GM18505 (cell line): Measurements from ENCODE around the gene SGO2.

ENCODE experiments used
- ATAC-seq: cut with Tn5 transposase; IDR thresholded peaks from one replicate; pipeline ENCODE4 v1.9.1; 2021; ENCODE audit not compliant: unreplicated experiment
- POLR2A ChIP-seq: IDR thresholded peaks from 4 replicates; pipeline ENCODE4 v1.6.1; 2011; ENCODE audit warnings: borderline replicate concordance; ENCODE audit not compliant: insufficient read depth, insufficient read length; ENCODE audit errors: extremely low read depth

Gene SGO2

DNA sequence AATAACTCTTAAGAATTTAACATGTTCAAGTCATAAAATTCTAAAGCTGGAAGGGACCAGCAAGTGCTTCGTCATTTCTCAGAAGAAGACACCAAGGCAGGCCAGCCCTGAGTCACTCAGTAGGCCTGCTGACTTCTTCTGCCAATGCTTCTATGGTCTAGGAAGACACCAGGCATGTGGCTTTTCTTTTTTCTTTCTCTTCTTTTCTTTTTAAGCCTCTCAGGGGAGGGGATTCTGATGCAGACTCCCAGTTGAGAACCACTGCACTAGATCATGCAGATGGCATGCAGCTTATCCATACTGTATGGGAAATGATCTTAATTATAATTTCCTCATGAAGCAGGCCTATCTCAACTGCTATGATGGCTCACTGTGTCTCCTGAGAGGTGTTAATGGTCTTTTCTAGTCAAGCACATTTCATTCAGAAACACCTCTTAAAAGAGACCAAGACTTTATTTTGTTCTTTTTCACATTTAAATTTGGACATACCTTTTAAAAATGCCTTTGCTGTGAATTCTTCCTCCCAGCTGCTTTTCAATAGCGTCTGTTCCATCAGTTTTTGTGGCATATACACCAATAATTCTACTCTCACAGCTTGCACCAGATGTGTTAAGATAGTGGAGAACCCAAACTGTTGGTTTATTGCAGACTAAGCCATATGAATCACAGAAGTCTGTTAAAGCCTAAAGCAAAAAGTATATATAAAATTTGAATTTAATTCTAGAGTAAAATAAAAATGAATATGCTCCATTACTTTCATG is 27.4 kb upstream of the SGO2 start:
- ATAC-seq, result no peak
- TF ChIP-seq POLR2A, result no peak

DNA sequence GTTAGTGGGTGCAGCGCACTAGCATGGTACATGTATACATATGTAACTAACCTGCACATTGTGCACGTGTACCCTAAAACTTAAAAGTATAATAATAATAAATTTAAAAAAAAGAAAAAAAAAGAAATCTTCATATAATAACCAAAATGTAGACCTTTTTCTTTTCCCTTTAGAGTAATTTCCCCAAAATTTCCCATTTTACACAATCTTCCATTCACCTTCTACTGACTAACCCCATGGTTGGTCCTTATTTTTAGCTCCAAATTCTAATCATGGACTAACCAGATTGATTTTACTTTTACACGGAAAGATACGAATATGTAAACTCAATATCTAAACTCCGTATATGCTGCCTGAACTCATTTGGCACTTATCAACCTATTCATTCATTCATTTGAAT is 23.8 kb upstream of the SGO2 start:
- ATAC-seq, result no peak
- TF ChIP-seq POLR2A, result no peak

DNA sequence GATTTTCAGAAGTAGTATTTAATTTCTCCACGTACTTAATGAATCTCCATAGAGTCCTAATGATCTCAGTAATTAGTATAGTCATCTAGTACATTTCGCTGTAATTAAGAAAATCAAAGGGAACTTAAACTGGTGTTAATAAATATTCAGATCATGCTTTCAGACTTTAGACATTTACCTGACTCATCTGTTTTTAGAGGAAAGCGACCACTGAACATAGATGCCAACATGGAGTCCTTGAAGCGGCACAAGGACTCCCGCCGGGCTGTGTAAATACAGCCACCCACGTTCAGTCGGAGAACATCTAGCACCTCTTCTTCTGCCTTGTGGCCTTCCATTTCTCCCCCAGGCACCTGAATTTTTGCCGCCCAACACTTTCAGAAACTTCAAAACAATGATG is 19.3 kb upstream of the SGO2 start:
- no peak for ATAC-seq
- no peak for TF ChIP-seq POLR2A

DNA sequence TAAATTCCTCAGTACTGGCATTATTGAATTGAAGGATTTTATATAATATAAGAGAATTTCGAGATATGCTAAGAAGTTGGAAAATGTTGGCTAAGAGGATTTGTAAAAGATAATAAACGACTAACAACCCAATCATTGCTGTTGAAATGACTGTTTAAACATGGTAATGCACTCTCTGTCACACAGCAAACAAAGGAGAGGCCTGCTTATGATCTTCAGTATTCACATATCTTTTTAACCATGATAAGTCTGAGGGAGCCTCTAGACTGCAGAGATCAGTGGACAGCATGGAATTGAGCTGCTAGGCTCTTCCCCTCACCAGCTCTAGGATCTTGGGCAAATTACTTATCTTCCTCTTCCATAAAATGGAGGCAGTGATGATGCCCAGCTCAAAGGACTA is 18.8 kb upstream of the SGO2 start:
- no peak for ATAC-seq
- no peak for TF ChIP-seq POLR2A

DNA sequence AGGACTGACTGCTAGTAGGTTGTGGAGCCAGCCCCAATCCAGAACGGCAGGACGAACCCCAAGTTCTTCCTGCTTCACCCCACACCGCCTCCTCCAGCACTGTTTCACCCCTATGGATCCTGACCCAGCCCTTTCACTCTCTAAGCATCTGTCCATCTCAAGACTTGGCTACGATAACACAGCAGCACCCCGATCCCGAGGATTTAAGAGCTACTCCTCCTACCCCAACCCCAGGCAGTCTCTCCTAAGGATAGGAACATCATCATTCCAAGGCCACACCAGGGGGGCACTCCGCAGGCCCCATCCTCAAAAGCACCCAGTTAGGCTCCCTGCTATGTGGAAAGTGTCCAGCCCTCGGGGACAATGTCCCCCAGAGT is 16.8 kb upstream of the SGO2 start:
- no peak for ATAC-seq
- TF ChIP-seq POLR2A, result no peak

DNA sequence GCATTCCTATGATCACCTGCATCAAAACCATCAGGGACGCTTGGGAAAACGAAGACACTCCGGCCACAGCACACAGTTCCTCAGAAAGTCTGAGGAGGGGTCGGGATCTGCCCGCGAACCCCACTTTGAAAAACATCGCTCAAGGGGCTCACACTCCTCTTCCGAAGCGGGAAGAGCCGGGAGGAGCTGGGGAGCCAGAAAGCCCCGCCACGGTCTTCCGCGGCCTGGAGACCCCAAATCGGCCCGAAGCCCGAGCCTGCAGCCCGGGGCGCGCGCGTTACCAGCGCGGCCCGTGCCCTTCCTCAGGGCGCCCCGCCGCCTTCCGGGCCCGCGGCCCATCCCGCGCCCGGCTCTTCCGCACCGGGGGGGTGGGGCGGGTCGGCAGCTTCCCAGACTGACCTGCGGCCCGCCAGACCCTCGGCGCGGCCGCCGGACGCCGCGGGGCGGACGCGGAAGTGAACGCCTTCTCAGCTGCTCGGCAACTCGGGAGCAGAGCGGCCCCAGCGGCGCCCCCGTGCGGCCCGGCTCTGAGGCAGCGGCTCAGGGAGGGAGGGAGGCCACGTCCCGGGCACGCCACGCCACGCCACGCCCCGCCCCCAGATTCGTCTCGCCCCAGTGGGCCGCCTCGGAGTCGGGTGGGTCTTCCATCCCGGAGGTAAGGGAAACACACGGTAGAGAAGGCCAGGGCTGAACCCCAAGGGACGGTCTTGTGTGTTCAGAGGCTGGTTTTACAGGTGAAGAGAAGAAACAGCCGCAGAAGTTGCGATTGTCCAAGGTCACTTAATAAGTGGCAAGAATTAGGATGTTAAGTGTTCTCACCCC is 16.2 kb upstream of the SGO2 start, which contains the start of gene KCTD18:
KCTD18 (minus strand) TSS at position 457 of the 822 bp plus-strand sequence. CDS start 3,052 bp downstream, outside the sequence.
- peak; percentile 82 for TF ChIP-seq POLR2A
- peak; percentile 99 for ATAC-seq

DNA sequence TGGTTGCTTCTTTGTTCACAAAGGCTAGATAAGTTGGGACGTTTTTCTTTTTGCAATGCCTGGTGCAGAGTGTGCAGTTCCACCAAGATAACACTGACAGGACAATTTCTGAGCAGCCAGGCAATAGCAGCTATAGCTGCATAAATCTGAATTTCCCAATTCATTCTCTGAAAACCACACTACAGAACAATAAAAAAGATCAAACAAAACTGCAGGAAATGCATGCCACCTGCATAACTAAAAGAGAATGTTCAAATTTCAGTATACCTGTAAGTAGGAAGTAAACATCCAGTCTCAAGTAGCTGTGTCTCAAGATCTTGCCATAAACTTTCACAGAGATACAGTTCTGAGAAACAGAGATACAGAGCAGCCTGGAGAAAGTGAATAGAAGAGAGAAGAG is 10.9 kb upstream of the SGO2 start:
- ATAC-seq, result no peak
- no peak for TF ChIP-seq POLR2A

DNA sequence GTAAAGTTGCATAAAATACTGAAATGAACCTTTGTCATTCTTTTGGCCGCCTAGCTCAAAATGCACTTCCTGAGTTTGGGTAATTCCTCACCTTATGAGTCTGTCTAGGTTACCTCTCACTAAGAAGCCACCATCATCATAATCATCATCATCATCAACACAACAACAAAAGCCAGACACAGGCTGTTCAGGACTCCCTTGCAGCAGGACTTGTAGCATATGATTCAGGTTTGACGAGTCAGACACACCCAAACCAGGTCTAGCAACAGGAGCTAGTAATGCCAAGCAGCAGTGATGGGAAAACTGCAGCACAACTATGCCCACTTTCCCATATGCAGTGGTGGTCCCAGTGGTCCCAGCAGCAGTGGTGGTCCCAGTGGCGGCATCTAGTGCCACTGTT is 2.8 kb upstream of the SGO2 start:
- TF ChIP-seq POLR2A, result no peak

DNA sequence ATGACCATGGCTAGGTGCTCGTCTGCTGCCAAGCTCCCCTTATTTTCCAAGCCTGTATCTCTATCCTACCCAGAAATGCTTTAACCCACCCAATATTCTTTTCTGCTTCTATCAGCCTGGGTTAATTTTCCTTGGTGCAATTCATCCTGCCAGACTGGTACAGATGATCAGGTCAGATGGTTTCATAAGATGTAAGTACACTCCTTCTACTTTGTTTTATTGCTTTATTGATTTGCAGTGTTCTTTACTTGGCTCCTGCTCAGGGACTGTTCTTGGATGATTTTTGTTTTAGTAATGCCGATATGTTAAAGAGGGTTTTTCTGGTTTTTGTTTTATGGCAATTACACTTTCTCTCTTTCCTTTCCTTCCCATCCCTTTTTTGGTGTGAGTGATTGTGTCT is 2.4 kb upstream of the SGO2 start:
- TF ChIP-seq POLR2A, result no peak
- ATAC-seq, result no peak

More for the DNA sequence above, 2.8 kb upstream of the SGO2 start:
- no peak for ATAC-seq

DNA sequence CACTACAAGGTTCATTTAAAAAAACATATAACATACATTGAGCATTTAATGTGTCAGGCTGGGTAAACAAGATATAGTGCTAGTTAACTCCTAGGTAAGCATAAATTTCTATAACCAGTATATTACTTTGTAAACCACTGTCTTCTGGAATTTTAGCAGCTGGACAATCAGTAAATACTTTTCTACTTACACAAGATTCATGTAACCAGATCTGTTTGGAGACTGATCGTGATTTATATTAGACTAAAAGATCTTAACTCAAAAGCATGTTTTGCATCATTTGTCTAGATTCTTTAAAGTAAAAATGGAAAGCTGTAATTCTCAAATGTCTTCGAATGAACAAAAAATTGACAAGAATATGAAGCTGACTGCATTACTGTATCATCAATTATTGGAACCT is 941 bp upstream of the SGO2 start:
- no peak for ATAC-seq
- no peak for TF ChIP-seq POLR2A

DNA sequence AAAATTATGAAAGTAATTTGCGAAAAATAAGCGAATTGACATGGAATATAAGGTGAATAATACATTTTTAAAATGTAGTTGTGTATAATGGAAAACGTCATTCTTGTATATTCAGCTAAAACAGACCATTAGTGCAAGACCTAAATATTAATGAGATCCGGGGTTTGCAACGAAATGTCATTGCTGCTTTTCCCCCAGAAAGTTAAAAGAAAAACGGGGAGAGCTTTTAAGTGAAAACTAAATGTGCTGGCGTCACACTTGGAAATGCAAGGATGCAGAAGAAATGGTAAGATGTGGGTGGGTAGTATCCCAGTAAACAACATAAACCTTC is 491 bp upstream of the SGO2 start:
- no peak for ATAC-seq
- TF ChIP-seq POLR2A, result no peak

DNA sequence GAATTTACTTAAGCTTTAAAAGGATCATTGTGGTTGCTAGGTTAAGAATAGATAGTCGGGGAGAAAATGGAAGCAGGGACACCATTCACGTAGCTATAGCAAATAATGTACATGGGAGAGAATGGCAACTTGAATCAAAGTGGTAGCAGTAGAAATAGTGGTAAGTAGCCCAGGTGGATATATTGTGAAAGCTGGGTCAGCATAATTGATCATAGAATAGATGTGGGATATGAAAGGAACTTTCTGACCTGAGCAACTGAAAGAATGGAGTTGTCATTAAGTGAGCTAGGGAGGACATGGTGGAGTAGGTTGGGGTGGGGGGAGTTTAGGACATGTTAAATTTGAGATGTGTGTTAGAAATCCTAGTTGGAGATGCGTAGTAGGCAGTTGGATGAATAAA is 2.2 kb downstream of the SGO2 start:
- no peak for ATAC-seq
- no peak for TF ChIP-seq POLR2A

DNA sequence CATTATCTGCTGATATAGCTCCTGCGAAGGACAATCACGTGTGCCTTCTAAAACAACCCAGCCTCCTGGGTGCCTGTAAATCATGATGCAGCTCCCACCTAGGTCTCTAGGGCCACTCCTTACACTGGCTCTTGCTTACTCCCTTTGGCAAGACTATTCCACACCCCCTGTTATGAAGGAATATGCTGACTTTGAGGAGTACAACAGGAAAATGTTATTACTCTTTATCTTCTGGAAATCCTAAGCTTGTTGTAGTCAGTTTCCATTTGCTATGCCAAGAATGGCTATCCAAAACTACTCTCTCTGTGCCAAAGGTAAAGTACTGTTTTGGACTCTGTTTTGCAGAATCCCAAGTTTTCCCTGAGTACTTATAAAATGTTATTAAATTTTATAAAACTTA is 7.7 kb downstream of the SGO2 start:
- TF ChIP-seq POLR2A, result no peak
- no peak for ATAC-seq

DNA sequence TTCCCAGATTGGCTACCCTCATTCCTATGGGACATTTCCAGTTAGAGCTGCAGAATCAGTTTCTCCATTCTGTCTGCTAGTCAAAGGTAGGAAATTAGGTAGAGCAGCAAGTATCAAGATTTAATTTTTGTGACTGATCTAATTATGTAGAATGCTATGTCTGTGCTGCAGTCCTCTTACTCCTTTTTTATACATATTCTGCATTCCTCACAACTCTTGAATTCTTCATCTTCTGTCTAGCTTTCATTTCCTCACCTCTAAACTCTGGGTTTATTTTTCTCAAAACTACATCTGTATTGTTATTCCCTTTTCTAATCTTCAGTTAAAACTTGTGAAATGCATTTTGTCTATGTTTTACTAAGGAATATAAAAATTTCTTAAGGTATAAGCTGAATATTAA is 8.6 kb downstream of the SGO2 start:
- TF ChIP-seq POLR2A, result no peak

More for the DNA sequence above, 8.6 kb downstream of the SGO2 start:
- no peak for ATAC-seq
